WTC11 (cell line): ENCODE measurements around the gene CLDN22. TPM values are rescaled to one million over a fixed set of nuclear protein-coding genes. Genes with fewer than 3 reads are reported as not detected.

Source experiments
- ATAC-seq: fragments of 200-7000 bp; cut with Tn5 transposase; 2 replicates; pipeline ENCODE4 v1.10.0; 2021; ENCODE audit warnings: mild to moderate bottlenecking, moderate library complexity
- CTCF ChIA-PET: fragments of 300-600 bp; sonication (Branson Sonifier 250); formaldehyde crosslinking; loops from one replicate; lab custom pipeline; 2021; ENCODE audit warnings: antibody characterized with exemption; lab: Charles Lee
- POLR2A ChIA-PET: fragments of 350-600 bp; sonication (Branson Sonifier 250); formaldehyde crosslinking; loops from one replicate; lab custom pipeline; 2021; ENCODE audit warnings: antibody characterized with exemption; lab: Charles Lee
- DNase-seq: peaks from one replicate; pipeline ENCODE4 v3.0.0; 2021; ENCODE audit warnings: low spot score
- H3K27ac Mint-ChIP-seq: 2 replicates; pipeline ENCODE4 v1.8.0; 2021; ENCODE audit warnings: mixed read lengths
- H3K27me3 Mint-ChIP-seq: 2 replicates; pipeline ENCODE4 v1.8.0; 2021; ENCODE audit warnings: low read depth, mild to moderate bottlenecking, moderate library complexity, mixed read lengths
- H3K36me3 Mint-ChIP-seq: 2 replicates; pipeline ENCODE4 v1.8.0; 2021; ENCODE audit warnings: mixed read lengths
- H3K4me1 Mint-ChIP-seq: 2 replicates; pipeline ENCODE4 v1.8.0; 2022; ENCODE audit warnings: mixed read lengths
- H3K4me3 Mint-ChIP-seq: 2 replicates; pipeline ENCODE4 v1.8.0; 2021; ENCODE audit warnings: mild to moderate bottlenecking, moderate library complexity, mixed read lengths
- H3K9me3 Mint-ChIP-seq: 2 replicates; pipeline ENCODE4 v1.8.0; 2021; ENCODE audit warnings: mixed read lengths
- ATF6 ChIP-seq: sonication (generic); formaldehyde crosslinking; IDR thresholded peaks from 2 replicates; pipeline ENCODE4 v1.8.1; 2023; ENCODE audit warnings: mild to moderate bottlenecking, missing genetic modification reagents
- ELF4 ChIP-seq: sonication (generic); formaldehyde crosslinking; IDR thresholded peaks from 2 replicates; pipeline ENCODE4 v1.8.1; 2022; ENCODE audit warnings: low read depth, mild to moderate bottlenecking, moderate library complexity, missing genetic modification reagents
- EMX1 ChIP-seq: fragments of 250-450 bp; sonication (Bioruptor Pico); IDR thresholded peaks from 2 replicates; pipeline ENCODE4 v1.8.0; 2021; ENCODE audit warnings: mild to moderate bottlenecking
- FOXP1 ChIP-seq: sonication (generic); formaldehyde crosslinking; IDR thresholded peaks from 2 replicates; pipeline ENCODE4 v1.8.0; 2022; ENCODE audit warnings: missing genetic modification reagents, mild to moderate bottlenecking, moderate library complexity, borderline replicate concordance
- FOXP4 ChIP-seq: sonication (generic); formaldehyde crosslinking; IDR thresholded peaks from 2 replicates; pipeline ENCODE4 v1.8.0; 2022; ENCODE audit warnings: mild to moderate bottlenecking, missing genetic modification reagents
- GRHL2 ChIP-seq: fragments of 250-450 bp; sonication (Bioruptor Pico); IDR thresholded peaks from 2 replicates; pipeline ENCODE4 v1.8.0; 2022; ENCODE audit warnings: mild to moderate bottlenecking, moderate library complexity; ENCODE audit not compliant: insufficient replicate concordance, severe bottlenecking
- IRF2 ChIP-seq: sonication (generic); formaldehyde crosslinking; IDR thresholded peaks from 2 replicates; pipeline ENCODE4 v1.8.0; 2022; ENCODE audit warnings: low read depth, missing genetic modification reagents, borderline replicate concordance
- JAZF1 ChIP-seq: fragments of 250-450 bp; sonication (Bioruptor Pico); IDR thresholded peaks from 2 replicates; pipeline ENCODE4 v1.9.0; 2021; ENCODE audit warnings: moderate library complexity, mild to moderate bottlenecking, inconsistent platforms
- JUN ChIP-seq: sonication (generic); formaldehyde crosslinking; IDR thresholded peaks from 2 replicates; pipeline ENCODE4 v1.8.0; 2023; ENCODE audit warnings: mild to moderate bottlenecking, missing genetic modification reagents
- NFATC4 ChIP-seq: fragments of 250-450 bp; sonication (Bioruptor Pico); IDR thresholded peaks from 2 replicates; pipeline ENCODE4 v1.9.0; 2021; ENCODE audit warnings: mild to moderate bottlenecking
- OVOL2 ChIP-seq: fragments of 250-450 bp; sonication (Bioruptor Pico); IDR thresholded peaks from 2 replicates; pipeline ENCODE4 v1.9.0; 2021; ENCODE audit warnings: mild to moderate bottlenecking, borderline replicate concordance
- RELA ChIP-seq: sonication (generic); formaldehyde crosslinking; IDR thresholded peaks from 2 replicates; pipeline ENCODE4 v1.8.1; 2022; ENCODE audit warnings: missing genetic modification reagents, mild to moderate bottlenecking, borderline replicate concordance
- SMAD4 ChIP-seq: sonication (generic); formaldehyde crosslinking; IDR thresholded peaks from 2 replicates; pipeline ENCODE4 v1.8.0; 2022; ENCODE audit warnings: mild to moderate bottlenecking, missing genetic modification reagents
- SOX15 ChIP-seq: fragments of 250-450 bp; sonication (Bioruptor Pico); IDR thresholded peaks from 2 replicates; pipeline ENCODE4 v1.9.0; 2021; ENCODE audit warnings: mild to moderate bottlenecking
- TEAD1 ChIP-seq: sonication (generic); formaldehyde crosslinking; IDR thresholded peaks from 2 replicates; pipeline ENCODE4 v1.8.0; 2022; ENCODE audit warnings: mild to moderate bottlenecking, missing genetic modification reagents
- TP53 ChIP-seq: sonication (generic); formaldehyde crosslinking; IDR thresholded peaks from 2 replicates; pipeline ENCODE4 v1.8.1; 2023; ENCODE audit warnings: mild to moderate bottlenecking, missing genetic modification reagents
- ZNF138 ChIP-seq: sonication (generic); formaldehyde crosslinking; conservative IDR thresholded peaks from 2 replicates; pipeline ENCODE4 v1.8.1; 2022; ENCODE audit warnings: mild to moderate bottlenecking, moderate library complexity, missing genetic modification reagents
- ZNF263 ChIP-seq: sonication (generic); formaldehyde crosslinking; IDR thresholded peaks from 2 replicates; pipeline ENCODE4 v1.8.1; 2022; ENCODE audit warnings: low read depth, mild to moderate bottlenecking, moderate library complexity, missing genetic modification reagents
- ZNF425 ChIP-seq: fragments of 250-450 bp; sonication (Bioruptor Pico); conservative IDR thresholded peaks from 2 replicates; pipeline ENCODE4 v1.9.0; 2021; ENCODE audit warnings: mild to moderate bottlenecking
- total RNA-seq: library from RNA; stranded (reverse); gene quantifications from 3 replicates; pipeline ENCODE4 v1.2.3, GENCODE V29; 2021
- TF ChIP-seq, protein P1 (sequence below): sonication (generic); formaldehyde crosslinking; IDR thresholded peaks from 2 replicates; pipeline ENCODE4 v1.8.1; 2023; ENCODE audit warnings: mild to moderate bottlenecking, moderate library complexity, missing genetic modification reagents
- TF ChIP-seq, protein P2 (sequence below): sonication (generic); formaldehyde crosslinking; IDR thresholded peaks from 2 replicates; pipeline ENCODE4 v1.8.1; 2023; ENCODE audit warnings: mild to moderate bottlenecking, missing genetic modification reagents
- TF ChIP-seq, protein P3 (sequence below): fragments of 250-450 bp; sonication (Bioruptor Pico); IDR thresholded peaks from 2 replicates; pipeline ENCODE4 v1.9.0; 2021; ENCODE audit warnings: moderate library complexity, mild to moderate bottlenecking, inconsistent platforms, borderline replicate concordance
- TF ChIP-seq, protein P4 (sequence below): fragments of 250-450 bp; sonication (Bioruptor Pico); IDR thresholded peaks from 2 replicates; pipeline ENCODE4 v1.9.0; 2021; ENCODE audit warnings: mild to moderate bottlenecking, borderline replicate concordance

Gene CLDN22
- total RNA-seq, 1 experiment from 2014 or later, result not detected

- TF ChIP-seq OVOL2 (CRISPR knock-in tag), result no peak
- no peak for TF ChIP-seq FOXP4 (CRISPR knock-in tag)
- TF ChIP-seq, protein P1, sequence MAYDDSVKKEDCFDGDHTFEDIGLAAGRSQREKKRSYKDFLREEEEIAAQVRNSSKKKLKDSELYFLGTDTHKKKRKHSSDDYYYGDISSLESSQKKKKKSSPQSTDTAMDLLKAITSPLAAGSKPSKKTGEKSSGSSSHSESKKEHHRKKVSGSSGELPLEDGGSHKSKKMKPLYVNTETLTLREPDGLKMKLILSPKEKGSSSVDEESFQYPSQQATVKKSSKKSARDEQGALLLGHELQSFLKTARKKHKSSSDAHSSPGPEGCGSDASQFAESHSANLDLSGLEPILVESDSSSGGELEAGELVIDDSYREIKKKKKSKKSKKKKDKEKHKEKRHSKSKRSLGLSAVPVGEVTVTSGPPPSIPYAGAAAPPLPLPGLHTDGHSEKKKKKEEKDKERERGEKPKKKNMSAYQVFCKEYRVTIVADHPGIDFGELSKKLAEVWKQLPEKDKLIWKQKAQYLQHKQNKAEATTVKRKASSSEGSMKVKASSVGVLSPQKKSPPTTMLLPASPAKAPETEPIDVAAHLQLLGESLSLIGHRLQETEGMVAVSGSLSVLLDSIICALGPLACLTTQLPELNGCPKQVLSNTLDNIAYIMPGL (CRISPR knock-in tag), result no peak
- no peak for TF ChIP-seq IRF2
- TF ChIP-seq ZNF425 (CRISPR knock-in tag), result no peak
- TF ChIP-seq TP53 (CRISPR knock-in tag), result no peak
- TF ChIP-seq JAZF1 (CRISPR knock-in tag), result no peak
- no peak for TF ChIP-seq SOX15
- no peak for TF ChIP-seq JUN (CRISPR knock-in tag)
- no peak for TF ChIP-seq RELA (CRISPR knock-in tag)
- no peak for TF ChIP-seq FOXP1 (CRISPR knock-in tag)
- TF ChIP-seq NFATC4 (CRISPR knock-in tag), result no peak
- TF ChIP-seq, protein P2, sequence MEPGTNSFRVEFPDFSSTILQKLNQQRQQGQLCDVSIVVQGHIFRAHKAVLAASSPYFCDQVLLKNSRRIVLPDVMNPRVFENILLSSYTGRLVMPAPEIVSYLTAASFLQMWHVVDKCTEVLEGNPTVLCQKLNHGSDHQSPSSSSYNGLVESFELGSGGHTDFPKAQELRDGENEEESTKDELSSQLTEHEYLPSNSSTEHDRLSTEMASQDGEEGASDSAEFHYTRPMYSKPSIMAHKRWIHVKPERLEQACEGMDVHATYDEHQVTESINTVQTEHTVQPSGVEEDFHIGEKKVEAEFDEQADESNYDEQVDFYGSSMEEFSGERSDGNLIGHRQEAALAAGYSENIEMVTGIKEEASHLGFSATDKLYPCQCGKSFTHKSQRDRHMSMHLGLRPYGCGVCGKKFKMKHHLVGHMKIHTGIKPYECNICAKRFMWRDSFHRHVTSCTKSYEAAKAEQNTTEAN, result no peak
- TF ChIP-seq GRHL2 (CRISPR knock-in tag), result no peak
- TF ChIP-seq ZNF138 (CRISPR knock-in tag), result no peak
- no peak for TF ChIP-seq EMX1 (CRISPR knock-in tag)
- no peak for TF ChIP-seq ELF4 (CRISPR knock-in tag)
- no peak for TF ChIP-seq ZNF263 (CRISPR knock-in tag)
- Mint-ChIP-seq H3K9me3 (peaks cover 12% of the 10 kb centered on the region), H3K4me3 (no peak overlapping the region), H3K4me1 (peaks cover 4% of the 10 kb centered on the region; the same call in 1 of the 2 replicates), H3K27ac (no peak overlapping the region), H3K27me3 (no peaks in the 10 kb centered on the region), H3K36me3 (peaks cover 5% of the 10 kb centered on the region; the same call in 1 of the 2 replicates)
- ATAC-seq (no peak), DNase-seq (no peak)
- ChIA-PET CTCF (no interaction called here), POLR2A (no interaction called here)
These were observed 12.4 kb upstream of the CLDN22 start for GRCh38 chr4:183332447-183332846.

- CTCF ChIA-PET, result interaction anchor here (0.6 to 1.1 kb wide), 2 partner anchors 51 to 76 kb away, joined by 3 to 4 read pairs; no protein-coding TSS in a partner anchor
- no peak for DNase-seq
- ATAC-seq, result no peak
- Mint-ChIP-seq H3K27me3 (no peaks in the 10 kb centered on the region), H3K4me1 (peaks cover 4% of the 10 kb centered on the region; the same call in 1 of the 2 replicates), H3K4me3 (no peak overlapping the region), H3K36me3 (peaks cover 17% of the 10 kb centered on the region), H3K9me3 (peaks cover 21% of the 10 kb centered on the region), H3K27ac (no peak overlapping the region)
- POLR2A ChIA-PET, result no interaction called here
- TF ChIP-seq, protein P3, sequence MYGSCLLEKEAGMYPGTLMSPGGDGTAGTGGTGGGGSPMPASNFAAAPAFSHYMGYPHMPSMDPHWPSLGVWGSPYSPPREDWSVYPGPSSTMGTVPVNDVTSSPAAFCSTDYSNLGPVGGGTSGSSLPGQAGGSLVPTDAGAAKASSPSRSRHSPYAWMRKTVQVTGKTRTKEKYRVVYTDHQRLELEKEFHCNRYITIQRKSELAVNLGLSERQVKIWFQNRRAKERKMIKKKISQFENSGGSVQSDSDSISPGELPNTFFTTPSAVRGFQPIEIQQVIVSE (CRISPR knock-in tag), result no peak
- TF ChIP-seq TEAD1 (CRISPR knock-in tag) (no peak), ATF6 (CRISPR knock-in tag) (no peak), SMAD4 (CRISPR knock-in tag) (no peak)
- TF ChIP-seq, protein P4, sequence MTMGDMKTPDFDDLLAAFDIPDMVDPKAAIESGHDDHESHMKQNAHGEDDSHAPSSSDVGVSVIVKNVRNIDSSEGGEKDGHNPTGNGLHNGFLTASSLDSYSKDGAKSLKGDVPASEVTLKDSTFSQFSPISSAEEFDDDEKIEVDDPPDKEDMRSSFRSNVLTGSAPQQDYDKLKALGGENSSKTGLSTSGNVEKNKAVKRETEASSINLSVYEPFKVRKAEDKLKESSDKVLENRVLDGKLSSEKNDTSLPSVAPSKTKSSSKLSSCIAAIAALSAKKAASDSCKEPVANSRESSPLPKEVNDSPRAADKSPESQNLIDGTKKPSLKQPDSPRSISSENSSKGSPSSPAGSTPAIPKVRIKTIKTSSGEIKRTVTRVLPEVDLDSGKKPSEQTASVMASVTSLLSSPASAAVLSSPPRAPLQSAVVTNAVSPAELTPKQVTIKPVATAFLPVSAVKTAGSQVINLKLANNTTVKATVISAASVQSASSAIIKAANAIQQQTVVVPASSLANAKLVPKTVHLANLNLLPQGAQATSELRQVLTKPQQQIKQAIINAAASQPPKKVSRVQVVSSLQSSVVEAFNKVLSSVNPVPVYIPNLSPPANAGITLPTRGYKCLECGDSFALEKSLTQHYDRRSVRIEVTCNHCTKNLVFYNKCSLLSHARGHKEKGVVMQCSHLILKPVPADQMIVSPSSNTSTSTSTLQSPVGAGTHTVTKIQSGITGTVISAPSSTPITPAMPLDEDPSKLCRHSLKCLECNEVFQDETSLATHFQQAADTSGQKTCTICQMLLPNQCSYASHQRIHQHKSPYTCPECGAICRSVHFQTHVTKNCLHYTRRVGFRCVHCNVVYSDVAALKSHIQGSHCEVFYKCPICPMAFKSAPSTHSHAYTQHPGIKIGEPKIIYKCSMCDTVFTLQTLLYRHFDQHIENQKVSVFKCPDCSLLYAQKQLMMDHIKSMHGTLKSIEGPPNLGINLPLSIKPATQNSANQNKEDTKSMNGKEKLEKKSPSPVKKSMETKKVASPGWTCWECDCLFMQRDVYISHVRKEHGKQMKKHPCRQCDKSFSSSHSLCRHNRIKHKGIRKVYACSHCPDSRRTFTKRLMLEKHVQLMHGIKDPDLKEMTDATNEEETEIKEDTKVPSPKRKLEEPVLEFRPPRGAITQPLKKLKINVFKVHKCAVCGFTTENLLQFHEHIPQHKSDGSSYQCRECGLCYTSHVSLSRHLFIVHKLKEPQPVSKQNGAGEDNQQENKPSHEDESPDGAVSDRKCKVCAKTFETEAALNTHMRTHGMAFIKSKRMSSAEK, result no peak
These were observed 10.8 kb upstream of the CLDN22 start for GRCh38 chr4:183330841-183331240.
